Umbilical cord (tissue), 2 donors: Measurements from ENCODE around the gene EPHA5. TPM values are rescaled to one million over a fixed set of nuclear protein-coding genes. Genes with fewer than 3 reads are reported as not detected.

Experiments
- DNase-seq: peaks from one replicate; pipeline ENCODE4 v3.0.0-alpha.2; 2015; ENCODE audit warnings: low spot score
- total RNA-seq: library from RNA; depleted of rRNA; stranded (reverse); fragments of >200 nt; gene quantifications from one replicate; pipeline ENCODE4 v1.2.3, GENCODE V29; 2014; ENCODE audit warnings: low replicate concordance; ENCODE audit not compliant: insufficient read depth

Gene EPHA5
- total RNA-seq, 1 donor from 2014 or later: 5.3 TPM

- DNase-seq: no peak
These were observed 45.6 kb downstream of the EPHA5 start for GRCh38 chr4:65624651-65625050.

GRCh38 chr4:65623506-65623905 lies 46.8 kb downstream of the EPHA5 start:
- DNase-seq: no peak

GRCh38 chr4:65617416-65617815 lies 52.9 kb downstream of the EPHA5 start:
- DNase-seq: no peak

GRCh38 chr4:65604515-65604914 lies 65.8 kb downstream of the EPHA5 start:
- DNase-seq: no peak

- no peak for DNase-seq
These were observed 69.6 kb downstream of the EPHA5 start for GRCh38 chr4:65600656-65601055.

GRCh38 chr4:65599340-65599739 lies 70.9 kb downstream of the EPHA5 start:
- DNase-seq: no peak

- no peak for DNase-seq
These were observed 72.6 kb downstream of the EPHA5 start for GRCh38 chr4:65597697-65598096.

GRCh38 chr4:65592089-65592488 lies 78.2 kb downstream of the EPHA5 start:
- DNase-seq: no peak

GRCh38 chr4:65589921-65590320 lies 80.4 kb downstream of the EPHA5 start:
- DNase-seq: no peak

GRCh38 chr4:65589331-65589730 lies 81.0 kb downstream of the EPHA5 start:
- no peak for DNase-seq

- DNase-seq: no peak
These were observed 89.7 kb downstream of the EPHA5 start for GRCh38 chr4:65580551-65580950.

GRCh38 chr4:65566473-65566872 lies 103.8 kb downstream of the EPHA5 start:
- no peak for DNase-seq

- no peak for DNase-seq
These were observed 109.1 kb downstream of the EPHA5 start for GRCh38 chr4:65561164-65561563.

GRCh38 chr4:65559270-65559669 lies 111.0 kb downstream of the EPHA5 start:
- DNase-seq: no peak

- DNase-seq: no peak
These were observed 118.2 kb downstream of the EPHA5 start for GRCh38 chr4:65552057-65552456.

GRCh38 chr4:65550500-65550899 lies 119.8 kb downstream of the EPHA5 start:
- DNase-seq: no peak

GRCh38 chr4:65546882-65547416 lies 123.3 kb downstream of the EPHA5 start:
- no peak for DNase-seq

GRCh38 chr4:65538571-65538970 lies 131.7 kb downstream of the EPHA5 start:
- no peak for DNase-seq

GRCh38 chr4:65535113-65535512 lies 135.2 kb downstream of the EPHA5 start:
- no peak for DNase-seq

GRCh38 chr4:65521666-65522065 lies 148.6 kb downstream of the EPHA5 start:
- DNase-seq: no peak

- no peak for DNase-seq
These were observed 154.6 kb downstream of the EPHA5 start for GRCh38 chr4:65515646-65516045.

GRCh38 chr4:65510976-65511375 lies 159.3 kb downstream of the EPHA5 start:
- no peak for DNase-seq

- DNase-seq: no peak
These were observed 162.1 kb downstream of the EPHA5 start for GRCh38 chr4:65508168-65508567.

GRCh38 chr4:65502131-65502701 lies 168.1 kb downstream of the EPHA5 start:
- no peak for DNase-seq
